HEK293 (cell line): ENCODE results near the gene FKBP10.
A peak's percentile ranks its signal among the peaks of the same experiment; 100 is the strongest.

Experiments used
- GLI2 ChIP-seq: fragments of 450-650 bp; formaldehyde crosslinking; IDR thresholded peaks from 2 replicates; pipeline ENCODE4; 2017; ENCODE audit warnings: missing biosample characterization, missing genetic modification characterization, low read depth, borderline replicate concordance
- HOXA7 ChIP-seq: sonication (generic); formaldehyde crosslinking; IDR thresholded peaks from 2 replicates; pipeline ENCODE4 v1.8.1; 2022; ENCODE audit warnings: missing genetic modification reagents, borderline replicate concordance
- KLF10 ChIP-seq: fragments of 450-650 bp; IDR thresholded peaks from 2 replicates; pipeline ENCODE4 v1.5.1; 2018; ENCODE audit warnings: missing biosample characterization, mild to moderate bottlenecking, missing genetic modification characterization
- KLF9 ChIP-seq: fragments of 450-650 bp; formaldehyde crosslinking; IDR thresholded peaks from 2 replicates; pipeline ENCODE4 v1.5.1; 2016; ENCODE audit warnings: missing biosample characterization, missing genetic modification characterization, low read depth
- MEIS1 ChIP-seq: sonication (generic); formaldehyde crosslinking; IDR thresholded peaks from 2 replicates; pipeline ENCODE4 v1.8.1; 2022; ENCODE audit warnings: missing genetic modification reagents, mild to moderate bottlenecking, borderline replicate concordance
- OVOL3 ChIP-seq: fragments of 450-650 bp; formaldehyde crosslinking; IDR thresholded peaks from 2 replicates; pipeline ENCODE4 v1.5.1; 2016; ENCODE audit warnings: missing biosample characterization, missing genetic modification characterization
- RBAK ChIP-seq: fragments of 450-650 bp; formaldehyde crosslinking; IDR thresholded peaks from 2 replicates; pipeline ENCODE4 v1.5.1; 2016; ENCODE audit warnings: missing biosample characterization, missing genetic modification characterization
- WT1 ChIP-seq: fragments of 450-650 bp; formaldehyde crosslinking; IDR thresholded peaks from 2 replicates; pipeline ENCODE4 v1.5.1; 2016; ENCODE audit warnings: missing biosample characterization, missing genetic modification characterization
- ZBTB17 ChIP-seq: fragments of 450-650 bp; formaldehyde crosslinking; IDR thresholded peaks from 2 replicates; pipeline ENCODE4 v1.5.1; 2016; ENCODE audit warnings: missing biosample characterization, missing genetic modification characterization
- ZBTB8A ChIP-seq: fragments of 450-650 bp; formaldehyde crosslinking; IDR thresholded peaks from 2 replicates; pipeline ENCODE4 v1.5.1; 2016; ENCODE audit warnings: missing biosample characterization, missing genetic modification characterization
- ZNF138 ChIP-seq: fragments of 450-650 bp; formaldehyde crosslinking; IDR thresholded peaks from 2 replicates; pipeline ENCODE4 v1.5.1; 2016; ENCODE audit warnings: missing biosample characterization, missing genetic modification characterization, borderline replicate concordance
- ZNF140 ChIP-seq: fragments of 450-650 bp; formaldehyde crosslinking; IDR thresholded peaks from 2 replicates; pipeline ENCODE4 v1.5.1; 2016; ENCODE audit warnings: missing biosample characterization, missing genetic modification characterization
- ZNF146 ChIP-seq: fragments of 450-650 bp; formaldehyde crosslinking; IDR thresholded peaks from 2 replicates; pipeline ENCODE4 v1.5.1; 2016; ENCODE audit warnings: missing biosample characterization, missing genetic modification characterization
- ZNF155 ChIP-seq: fragments of 450-650 bp; formaldehyde crosslinking; IDR thresholded peaks from 2 replicates; pipeline ENCODE4 v1.5.1; 2016; ENCODE audit warnings: missing biosample characterization, missing genetic modification characterization
- ZNF19 ChIP-seq: fragments of 450-650 bp; formaldehyde crosslinking; IDR thresholded peaks from 2 replicates; pipeline ENCODE4; 2016; ENCODE audit warnings: missing biosample characterization, missing genetic modification characterization, low read depth
- ZNF37A ChIP-seq: fragments of 450-650 bp; IDR thresholded peaks from 2 replicates; pipeline ENCODE4 v1.5.1; 2018; ENCODE audit warnings: missing biosample characterization, missing genetic modification characterization
- ZNF391 ChIP-seq: fragments of 450-650 bp; formaldehyde crosslinking; IDR thresholded peaks from 2 replicates; pipeline ENCODE4 v1.5.1; 2016; ENCODE audit warnings: low read depth, missing biosample characterization, missing genetic modification characterization, borderline replicate concordance
- ZNF426 ChIP-seq: fragments of 450-650 bp; formaldehyde crosslinking; IDR thresholded peaks from 2 replicates; pipeline ENCODE4 v1.5.1; 2017; ENCODE audit warnings: missing biosample characterization, missing genetic modification characterization, mild to moderate bottlenecking, inconsistent platforms, moderate library complexity
- ZNF521 ChIP-seq: fragments of 450-650 bp; formaldehyde crosslinking; IDR thresholded peaks from 2 replicates; pipeline ENCODE4 v1.5.1; 2017; ENCODE audit warnings: missing biosample characterization, mild to moderate bottlenecking, missing genetic modification characterization
- ZNF707 ChIP-seq: fragments of 450-650 bp; formaldehyde crosslinking; IDR thresholded peaks from 2 replicates; pipeline ENCODE4 v1.5.1; 2016; ENCODE audit warnings: missing biosample characterization, missing genetic modification characterization
- ZNF76 ChIP-seq: fragments of 450-650 bp; formaldehyde crosslinking; IDR thresholded peaks from 2 replicates; pipeline ENCODE4; 2016; ENCODE audit warnings: low read depth, missing biosample characterization, missing genetic modification characterization, borderline replicate concordance
- ZNF768 ChIP-seq: fragments of 450-650 bp; formaldehyde crosslinking; IDR thresholded peaks from 2 replicates; pipeline ENCODE4 v1.5.1; 2018; ENCODE audit warnings: missing biosample characterization, mild to moderate bottlenecking, missing genetic modification characterization
- ZNF843 ChIP-seq: fragments of 450-650 bp; formaldehyde crosslinking; IDR thresholded peaks from 2 replicates; pipeline ENCODE4 v1.5.1; 2016; ENCODE audit warnings: missing biosample characterization, missing genetic modification characterization
- ZSCAN16 ChIP-seq: fragments of 450-650 bp; formaldehyde crosslinking; IDR thresholded peaks from 2 replicates; pipeline ENCODE4 v1.5.1; 2016; ENCODE audit warnings: missing biosample characterization, missing genetic modification characterization
- TF ChIP-seq, protein P1 (sequence below): fragments of 450-650 bp; formaldehyde crosslinking; conservative IDR thresholded peaks from 2 replicates; pipeline ENCODE4 v1.5.1; 2016; ENCODE audit warnings: low read depth, missing biosample characterization, missing genetic modification characterization
- TF ChIP-seq, protein P2 (sequence below): fragments of 450-650 bp; formaldehyde crosslinking; IDR thresholded peaks from 2 replicates; pipeline ENCODE4 v1.5.1; 2016; ENCODE audit warnings: missing biosample characterization, missing genetic modification characterization

Gene FKBP10

GRCh38 chr17:41792845-41793783, 19.7 kb upstream of the FKBP10 start (continued):
- TF ChIP-seq, protein P1, sequence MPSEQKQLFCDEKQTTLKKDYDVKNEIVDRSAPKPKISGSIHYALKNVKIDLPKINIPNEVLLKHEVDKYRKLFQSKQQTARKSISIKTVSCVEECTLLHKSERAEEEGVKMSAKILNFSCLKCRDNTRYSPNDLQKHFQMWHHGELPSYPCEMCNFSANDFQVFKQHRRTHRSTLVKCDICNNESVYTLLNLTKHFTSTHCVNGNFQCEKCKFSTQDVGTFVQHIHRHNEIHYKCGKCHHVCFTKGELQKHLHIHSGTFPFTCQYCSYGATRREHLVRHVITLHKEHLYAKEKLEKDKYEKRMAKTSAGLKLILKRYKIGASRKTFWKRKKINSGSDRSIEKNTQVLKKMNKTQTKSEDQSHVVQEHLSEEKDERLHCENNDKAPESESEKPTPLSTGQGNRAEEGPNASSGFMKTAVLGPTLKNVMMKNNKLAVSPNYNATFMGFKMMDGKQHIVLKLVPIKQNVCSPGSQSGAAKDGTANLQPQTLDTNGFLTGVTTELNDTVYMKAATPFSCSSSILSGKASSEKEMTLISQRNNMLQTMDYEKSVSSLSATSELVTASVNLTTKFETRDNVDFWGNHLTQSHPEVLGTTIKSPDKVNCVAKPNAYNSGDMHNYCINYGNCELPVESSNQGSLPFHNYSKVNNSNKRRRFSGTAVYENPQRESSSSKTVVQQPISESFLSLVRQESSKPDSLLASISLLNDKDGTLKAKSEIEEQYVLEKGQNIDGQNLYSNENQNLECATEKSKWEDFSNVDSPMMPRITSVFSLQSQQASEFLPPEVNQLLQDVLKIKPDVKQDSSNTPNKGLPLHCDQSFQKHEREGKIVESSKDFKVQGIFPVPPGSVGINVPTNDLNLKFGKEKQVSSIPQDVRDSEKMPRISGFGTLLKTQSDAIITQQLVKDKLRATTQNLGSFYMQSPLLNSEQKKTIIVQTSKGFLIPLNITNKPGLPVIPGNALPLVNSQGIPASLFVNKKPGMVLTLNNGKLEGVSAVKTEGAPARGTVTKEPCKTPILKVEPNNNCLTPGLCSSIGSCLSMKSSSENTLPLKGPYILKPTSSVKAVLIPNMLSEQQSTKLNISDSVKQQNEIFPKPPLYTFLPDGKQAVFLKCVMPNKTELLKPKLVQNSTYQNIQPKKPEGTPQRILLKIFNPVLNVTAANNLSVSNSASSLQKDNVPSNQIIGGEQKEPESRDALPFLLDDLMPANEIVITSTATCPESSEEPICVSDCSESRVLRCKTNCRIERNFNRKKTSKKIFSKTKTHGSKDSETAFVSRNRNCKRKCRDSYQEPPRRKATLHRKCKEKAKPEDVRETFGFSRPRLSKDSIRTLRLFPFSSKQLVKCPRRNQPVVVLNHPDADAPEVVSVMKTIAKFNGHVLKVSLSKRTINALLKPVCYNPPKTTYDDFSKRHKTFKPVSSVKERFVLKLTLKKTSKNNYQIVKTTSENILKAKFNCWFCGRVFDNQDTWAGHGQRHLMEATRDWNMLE (tag by site-specific recombination) = no peak
- TF ChIP-seq ZNF19 (tag by site-specific recombination) (no peak), ZNF138 (tag by site-specific recombination) (no peak), ZNF146 (no peak), WT1 (no peak), ZNF37A (tag by site-specific recombination) (no peak), OVOL3 (tag by site-specific recombination) (no peak), ZNF155 (tag by site-specific recombination) (no peak), ZNF521 (tag by site-specific recombination) (no peak), GLI2 (tag by site-specific recombination) (no peak), ZNF768 (tag by site-specific recombination) (no peak), ZSCAN16 (tag by site-specific recombination) (no peak), KLF10 (tag by site-specific recombination) (no peak), ZBTB8A (tag by site-specific recombination) (peak; percentile 29; the same call in 1 of the 2 replicates), ZNF140 (tag by site-specific recombination) (no peak), ZNF426 (tag by site-specific recombination) (no peak), ZNF76 (tag by site-specific recombination) (no peak), ZNF843 (tag by site-specific recombination) (no peak), ZBTB17 (tag by site-specific recombination) (peak; percentile 89), ZNF391 (no peak), MEIS1 (CRISPR knock-in tag) (no peak), ZNF707 (tag by site-specific recombination) (no peak), RBAK (tag by site-specific recombination) (no peak), KLF9 (tag by site-specific recombination) (no peak; the same call in 1 of the 2 replicates), HOXA7 (CRISPR knock-in tag) (no peak)
- TF ChIP-seq, protein P2, sequence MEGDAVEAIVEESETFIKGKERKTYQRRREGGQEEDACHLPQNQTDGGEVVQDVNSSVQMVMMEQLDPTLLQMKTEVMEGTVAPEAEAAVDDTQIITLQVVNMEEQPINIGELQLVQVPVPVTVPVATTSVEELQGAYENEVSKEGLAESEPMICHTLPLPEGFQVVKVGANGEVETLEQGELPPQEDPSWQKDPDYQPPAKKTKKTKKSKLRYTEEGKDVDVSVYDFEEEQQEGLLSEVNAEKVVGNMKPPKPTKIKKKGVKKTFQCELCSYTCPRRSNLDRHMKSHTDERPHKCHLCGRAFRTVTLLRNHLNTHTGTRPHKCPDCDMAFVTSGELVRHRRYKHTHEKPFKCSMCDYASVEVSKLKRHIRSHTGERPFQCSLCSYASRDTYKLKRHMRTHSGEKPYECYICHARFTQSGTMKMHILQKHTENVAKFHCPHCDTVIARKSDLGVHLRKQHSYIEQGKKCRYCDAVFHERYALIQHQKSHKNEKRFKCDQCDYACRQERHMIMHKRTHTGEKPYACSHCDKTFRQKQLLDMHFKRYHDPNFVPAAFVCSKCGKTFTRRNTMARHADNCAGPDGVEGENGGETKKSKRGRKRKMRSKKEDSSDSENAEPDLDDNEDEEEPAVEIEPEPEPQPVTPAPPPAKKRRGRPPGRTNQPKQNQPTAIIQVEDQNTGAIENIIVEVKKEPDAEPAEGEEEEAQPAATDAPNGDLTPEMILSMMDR (tag by site-specific recombination) = no peak
